Measurements from ENCODE around the gene BLOC1S2.
"Not testable (repeated sequence)": the region's sequence is repeated elsewhere in the genome, so short reads cannot be mapped to it uniquely, and the experiment has no call there.

- not testable (repeated sequence) for TF ChIP-seq CTCF (conservative IDR thresholded peaks at IDR 0.05 in 1 of 2, IDR thresholded peaks at IDR 0.05 in 1 of 2; ENCODE audit: low read depth in 1 of 2, low read length in 2 of 2); EZH2 (IDR thresholded peaks at IDR 0.05; ENCODE audit: low read length, missing control alignments)
Measured at GRCh38 chr10:100301123-100301522, 14.6 kb upstream of the BLOC1S2 start.

Data from fibroblast of lung (primary cell).